Stimulated activated CD4-positive, alpha-beta T cell treated with anti-CD3 and anti-CD28 coated beads, Interleukin-12 subunit alpha, Interleukin-12 subunit beta, amount 100 ng/mL, for 4 hours (primary cell): ENCODE measurements around the gene OOSP4A.
"Not testable (repeated sequence)": the region's sequence is repeated elsewhere in the genome, so short reads cannot be mapped to it uniquely, and the experiment has no call there.

Experiments used
- DNase-seq: peaks from one replicate; pipeline ENCODE4 v3.0.0-alpha.2; 2020

The OOSP4A gene

DNA sequence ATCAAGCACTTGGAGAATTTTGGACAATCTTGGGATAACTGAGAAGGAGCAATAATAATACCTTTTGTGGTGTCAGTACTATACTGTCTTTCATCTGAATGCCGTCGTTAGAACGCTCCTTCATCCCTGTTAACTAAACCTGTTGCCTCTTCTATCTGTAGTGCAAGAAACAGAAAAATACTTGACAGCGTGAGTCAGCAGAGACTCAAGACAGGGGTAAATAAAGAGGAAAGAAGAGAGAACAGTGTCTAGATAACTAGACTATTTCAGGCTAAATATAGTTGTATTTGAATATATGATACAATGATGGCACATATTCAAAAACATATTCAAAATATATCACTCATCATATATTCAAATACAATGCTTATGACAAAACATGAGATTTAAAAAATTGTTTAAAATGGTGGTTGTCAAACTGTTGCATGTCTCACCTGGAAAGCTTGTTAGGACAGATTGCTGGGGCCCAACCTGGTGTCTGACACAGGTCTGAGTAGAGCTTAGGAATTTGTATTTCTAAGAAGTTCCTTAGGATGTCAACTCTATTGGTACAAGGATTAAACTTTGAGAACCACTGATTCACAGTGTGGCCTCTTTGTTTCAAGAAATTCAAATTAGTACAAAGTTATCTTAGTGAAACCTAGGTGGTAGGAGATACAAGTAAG, 17.4 kb downstream of the OOSP4A start:
- no peak for DNase-seq

DNA sequence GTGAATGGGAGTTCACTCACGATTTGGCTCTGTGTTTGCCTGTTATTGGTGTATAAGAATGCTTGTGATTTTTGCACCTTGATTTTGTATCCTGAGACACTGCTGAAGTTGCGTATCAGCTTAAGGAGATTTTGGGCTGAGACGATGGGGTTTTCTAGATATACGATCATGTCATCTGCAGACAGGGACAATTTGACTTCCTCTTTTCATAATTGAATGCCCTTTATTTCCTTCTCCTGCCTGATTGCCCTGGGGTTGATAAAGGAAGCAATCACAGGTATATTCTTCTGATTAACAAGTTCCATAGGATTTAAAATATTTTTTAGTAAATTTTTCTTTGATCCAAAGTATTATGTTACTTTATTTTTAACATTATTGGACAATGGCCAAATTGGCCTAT, 18.2 kb downstream of the OOSP4A start:
- DNase-seq = not testable (repeated sequence)

DNA sequence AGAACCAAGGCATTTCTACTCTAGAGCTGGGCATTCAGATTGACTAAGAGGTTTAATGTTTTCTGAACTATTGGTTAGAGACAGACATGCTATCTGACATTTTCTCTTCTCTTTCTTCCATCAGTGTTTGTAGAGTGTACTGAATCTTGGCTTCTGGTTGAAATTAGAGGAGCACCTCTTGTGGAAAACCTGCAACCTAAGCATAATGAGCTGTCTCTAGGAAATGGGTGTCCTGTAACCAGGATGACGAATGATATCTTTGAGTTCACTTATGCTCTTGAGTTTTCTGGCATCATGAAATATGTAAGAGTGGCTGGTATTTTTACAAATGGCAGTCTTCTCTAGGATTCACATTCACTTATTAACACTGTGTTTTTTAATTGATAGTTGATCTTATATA, 19.4 kb downstream of the OOSP4A start:
- DNase-seq = no peak

DNA sequence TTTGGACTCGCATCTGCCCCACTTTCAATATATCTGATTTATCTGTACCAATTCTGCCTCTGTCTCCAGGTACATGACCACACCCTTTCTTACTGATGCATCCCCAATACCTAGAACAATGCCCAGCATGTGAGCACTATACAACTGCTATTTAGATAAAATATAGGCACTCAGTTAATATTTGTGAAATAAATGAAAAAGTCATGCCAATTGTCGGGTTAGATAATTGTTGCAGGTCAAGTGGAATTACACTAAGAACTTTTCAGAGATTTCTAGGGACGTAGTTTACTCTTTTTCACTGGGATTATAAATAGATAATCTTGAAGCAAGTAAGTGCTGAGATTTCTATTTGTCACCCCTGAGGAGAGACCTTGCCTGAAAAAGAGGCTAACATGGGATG, 20.5 kb downstream of the OOSP4A start:
- DNase-seq = no peak

DNA sequence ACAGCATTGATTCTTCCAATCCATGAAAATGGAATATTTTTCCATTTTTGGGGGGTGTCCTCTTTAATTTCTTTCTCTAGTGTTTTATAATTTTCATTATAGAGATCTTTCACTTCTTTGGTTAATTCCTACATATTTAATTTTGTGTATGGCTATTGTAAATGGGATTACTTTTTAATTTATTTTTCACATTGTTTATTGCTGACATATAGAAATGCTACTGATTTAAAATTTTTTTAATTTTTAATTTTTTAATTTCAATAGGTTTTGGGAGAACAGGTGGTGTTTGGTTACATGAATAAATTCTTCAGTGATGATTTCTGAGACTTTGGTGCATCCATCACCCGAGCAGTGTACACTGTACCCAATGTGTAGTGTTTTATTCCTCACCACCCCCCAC, 26.6 kb downstream of the OOSP4A start:
- no peak for DNase-seq

DNA sequence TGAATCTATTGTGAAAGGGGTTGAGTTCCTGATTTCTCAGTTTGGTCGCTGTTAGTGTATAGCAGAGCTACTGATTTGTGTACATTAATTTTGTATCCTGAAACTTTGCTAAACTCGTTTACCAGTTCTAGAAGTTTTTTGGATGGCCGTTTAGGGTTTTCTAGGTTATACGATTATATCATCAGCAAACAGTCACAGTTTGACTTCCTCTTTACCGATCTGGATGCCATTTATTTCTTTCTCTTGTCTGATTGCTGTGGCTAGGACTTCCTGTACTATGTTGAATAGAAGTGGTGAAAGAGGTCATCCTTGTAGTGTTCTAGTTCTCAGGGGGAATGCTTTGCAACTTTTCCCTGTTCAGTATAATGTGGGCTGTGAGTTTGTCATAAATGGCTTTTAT, 28.6 kb downstream of the OOSP4A start:
- no peak for DNase-seq

DNA sequence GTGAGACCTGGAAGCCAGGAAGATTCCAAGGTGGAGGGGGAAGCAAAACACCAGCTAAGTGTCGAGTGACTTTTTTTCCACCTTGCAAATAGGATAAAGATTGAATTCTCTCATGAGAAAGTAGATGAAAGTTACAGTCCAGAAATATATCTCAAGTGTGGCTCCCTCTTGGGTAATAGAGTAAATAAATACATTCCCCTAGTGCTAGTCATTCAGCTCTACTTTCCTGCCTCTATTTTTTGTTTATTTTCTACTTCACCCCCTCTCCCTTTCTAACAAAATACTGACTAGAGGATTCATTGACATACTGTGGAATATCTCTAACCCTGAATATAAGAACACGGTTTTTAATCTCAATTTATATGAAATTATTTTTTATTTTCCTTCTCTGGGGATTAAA, 34.0 kb downstream of the OOSP4A start:
- DNase-seq = no peak

DNA sequence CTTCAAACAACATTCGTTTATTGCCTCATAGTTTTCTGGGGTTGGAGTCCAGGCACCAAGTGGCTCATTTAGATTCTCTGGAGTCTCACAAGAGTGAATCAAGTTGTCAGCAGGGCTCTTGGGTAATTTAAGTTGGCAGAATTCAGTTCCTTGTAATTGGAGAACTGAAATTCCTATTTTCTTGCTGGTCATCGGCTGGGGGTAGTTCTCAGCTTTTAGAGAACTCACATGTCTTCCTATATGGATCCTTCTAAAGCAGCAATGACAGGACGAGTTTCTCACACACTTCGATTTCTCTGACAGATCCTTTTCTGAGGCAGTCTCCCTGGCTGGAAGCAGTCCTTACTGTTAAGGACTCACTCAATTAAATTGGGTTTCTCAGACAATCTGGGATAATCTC, 35.9 kb downstream of the OOSP4A start:
- no peak for DNase-seq

DNA sequence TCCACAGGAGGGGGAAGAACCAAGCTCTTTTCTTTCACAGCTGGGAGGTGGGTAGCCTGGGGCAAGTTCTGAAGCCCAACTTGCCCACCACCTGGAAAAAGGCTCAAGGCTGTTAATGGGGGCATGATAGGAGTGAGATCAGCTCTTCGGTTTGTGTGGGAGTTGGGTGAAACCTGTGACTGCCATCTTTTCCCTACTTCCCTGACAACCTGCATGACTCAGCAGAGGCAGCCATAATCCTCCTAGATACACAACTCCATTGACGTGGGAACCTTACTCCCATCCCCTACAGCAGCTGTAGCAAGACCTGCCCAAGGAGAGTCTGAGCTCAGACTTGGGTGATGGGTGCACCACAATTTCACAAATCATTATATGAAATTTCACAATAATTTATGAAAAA, 39.9 kb downstream of the OOSP4A start:
- no peak for DNase-seq

DNA sequence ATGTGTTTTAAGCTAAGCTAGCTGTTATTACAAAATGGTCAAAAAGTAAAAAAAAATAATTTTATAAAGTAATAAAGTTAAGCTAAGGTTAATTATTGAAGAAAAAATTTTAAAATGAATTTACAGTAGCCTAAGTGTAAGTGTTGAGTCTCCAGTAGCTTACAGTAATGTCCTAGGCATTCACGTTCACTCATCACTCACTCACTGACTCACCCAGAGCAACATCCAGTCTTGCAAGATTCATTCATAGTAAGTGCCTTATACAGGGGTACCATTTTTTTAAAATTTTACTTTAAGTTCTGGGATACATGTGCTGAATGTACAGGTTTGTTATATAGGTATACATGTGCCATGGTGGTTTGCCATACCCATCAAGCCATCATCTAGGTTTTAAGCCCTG, 41.5 kb downstream of the OOSP4A start:
- DNase-seq = no peak

DNA sequence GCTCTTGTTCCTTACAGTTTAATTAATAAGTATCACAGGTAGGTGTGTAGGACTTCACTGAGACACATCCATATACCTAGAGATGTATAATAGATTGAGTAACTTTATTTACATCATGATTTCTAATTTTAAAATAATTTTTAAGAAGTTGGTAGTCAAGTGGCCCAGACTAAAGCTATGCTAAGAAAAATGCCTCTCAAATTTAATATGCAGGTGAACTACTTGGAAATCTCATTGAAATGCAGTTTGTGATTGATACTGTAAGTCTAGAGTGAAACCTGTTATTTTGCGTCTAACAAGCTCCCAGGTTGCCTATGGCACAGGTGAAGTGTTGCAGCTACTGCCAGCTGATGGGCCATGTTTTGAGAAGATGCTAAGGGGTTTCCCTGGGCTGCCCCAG, 53.0 kb downstream of the OOSP4A start, which contains the start of gene OOSP4B:
TSS of gene OOSP4B (plus strand) at position 301 of the 400 bp plus-strand sequence.
- no peak for DNase-seq

DNA sequence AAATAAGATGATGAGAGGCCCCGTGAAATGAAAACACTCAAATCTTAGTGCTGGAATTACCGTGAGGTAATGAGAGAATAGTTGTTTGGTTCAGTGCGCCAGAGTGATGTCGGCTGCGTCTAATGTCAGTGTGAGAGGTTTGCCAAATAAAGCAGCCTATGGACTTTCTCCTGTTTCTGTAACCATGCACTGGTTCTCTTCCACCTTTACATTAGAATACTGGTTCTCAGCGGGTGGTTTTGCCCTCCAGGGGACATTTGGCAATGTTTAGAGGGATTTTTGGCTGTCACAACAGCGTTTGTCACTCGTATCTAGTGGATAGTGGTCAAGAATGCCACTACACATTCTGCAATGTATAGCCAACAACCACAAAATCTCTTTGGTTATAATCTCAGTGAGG, 54.2 kb downstream of the OOSP4A start:
- DNase-seq = no peak
